NCI-H1092 treated with DMSO at 0.1 percent for 48 hours (cell line): Measurements from ENCODE around the gene ZNF211.
A peak's percentile ranks its signal among the peaks of the same experiment; 100 is the strongest.

Source experiments
- DNase-seq: peaks from one replicate; lab custom pipeline; 2025; lab: John Stamatoyannopoulos, UW

The ZNF211 gene

GRCh38 chr19:57656346-57656745, 23.4 kb downstream of the ZNF211 start:
- no peak for DNase-seq

GRCh38 chr19:57664269-57665127, 31.5 kb downstream of the ZNF211 start:
- DNase-seq, result peak; percentile 21

GRCh38 chr19:57665261-57665806, 32.4 kb downstream of the ZNF211 start:
- no peak for DNase-seq

- no peak for DNase-seq
Observed at GRCh38 chr19:57667228-57667627, 34.3 kb downstream of the ZNF211 start.

- no peak for DNase-seq
Observed at GRCh38 chr19:57668635-57669034, 35.7 kb downstream of the ZNF211 start, which contains the start of gene ZSCAN4. Gene ZSCAN4, plus strand, starts transcription at chr19:57668935. Its CDS starts 7,211 bp downstream, at chr19:57676146.

GRCh38 chr19:57671124-57671895, 38.3 kb downstream of the ZNF211 start:
- no peak for DNase-seq

- DNase-seq, result no peak
Observed at GRCh38 chr19:57672466-57672865, 39.5 kb downstream of the ZNF211 start.

- DNase-seq, result no peak
Observed at GRCh38 chr19:57675881-57676280, 42.9 kb downstream of the ZNF211 start.

GRCh38 chr19:57682226-57682766, 49.3 kb downstream of the ZNF211 start:
- no peak for DNase-seq

GRCh38 chr19:57686727-57687126, 53.8 kb downstream of the ZNF211 start:
- DNase-seq, result no peak

- no peak for DNase-seq
Observed at GRCh38 chr19:57687363-57688010, 54.5 kb downstream of the ZNF211 start.

- no peak for DNase-seq
Observed at GRCh38 chr19:57688011-57688763, 55.2 kb downstream of the ZNF211 start.

- no peak for DNase-seq
Observed at GRCh38 chr19:57689750-57690149, 56.8 kb downstream of the ZNF211 start.
